ENCODE measurements around the gene ITGAD.

DNA sequence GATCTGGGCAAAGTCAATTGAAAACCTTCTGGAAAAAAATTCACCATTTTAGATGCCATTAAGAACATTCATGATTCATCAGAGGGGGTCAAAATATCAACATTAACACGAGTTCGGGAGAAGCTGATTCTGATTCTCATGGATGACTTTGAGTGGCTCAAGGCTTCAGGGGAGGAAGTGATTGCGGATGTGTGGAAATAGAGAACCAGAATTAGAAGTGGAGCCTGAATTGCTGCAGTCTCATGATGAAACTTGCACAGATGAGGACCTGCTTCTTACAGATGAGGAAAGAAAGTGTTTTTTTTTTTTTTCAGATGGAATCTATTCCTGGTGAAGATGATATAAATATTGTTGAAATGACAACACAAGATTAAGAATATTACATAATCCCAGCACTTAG, 25.3 kb upstream of the ITGAD start:
- TF ChIP-seq, protein P1, sequence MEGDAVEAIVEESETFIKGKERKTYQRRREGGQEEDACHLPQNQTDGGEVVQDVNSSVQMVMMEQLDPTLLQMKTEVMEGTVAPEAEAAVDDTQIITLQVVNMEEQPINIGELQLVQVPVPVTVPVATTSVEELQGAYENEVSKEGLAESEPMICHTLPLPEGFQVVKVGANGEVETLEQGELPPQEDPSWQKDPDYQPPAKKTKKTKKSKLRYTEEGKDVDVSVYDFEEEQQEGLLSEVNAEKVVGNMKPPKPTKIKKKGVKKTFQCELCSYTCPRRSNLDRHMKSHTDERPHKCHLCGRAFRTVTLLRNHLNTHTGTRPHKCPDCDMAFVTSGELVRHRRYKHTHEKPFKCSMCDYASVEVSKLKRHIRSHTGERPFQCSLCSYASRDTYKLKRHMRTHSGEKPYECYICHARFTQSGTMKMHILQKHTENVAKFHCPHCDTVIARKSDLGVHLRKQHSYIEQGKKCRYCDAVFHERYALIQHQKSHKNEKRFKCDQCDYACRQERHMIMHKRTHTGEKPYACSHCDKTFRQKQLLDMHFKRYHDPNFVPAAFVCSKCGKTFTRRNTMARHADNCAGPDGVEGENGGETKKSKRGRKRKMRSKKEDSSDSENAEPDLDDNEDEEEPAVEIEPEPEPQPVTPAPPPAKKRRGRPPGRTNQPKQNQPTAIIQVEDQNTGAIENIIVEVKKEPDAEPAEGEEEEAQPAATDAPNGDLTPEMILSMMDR (IDR thresholded peaks at IDR 0.05), result no peak
- TF ChIP-seq TP53 (CRISPR knock-in tag; IDR thresholded peaks at IDR 0.05), result no peak
- no peak for TF ChIP-seq MAFK (IDR thresholded peaks at IDR 0.05; ENCODE audit: partially characterized antibody)
- no peak for TF ChIP-seq POLR2A (IDR thresholded peaks at IDR 0.05; ENCODE audit: low read length)
- no peak for TF ChIP-seq REST (IDR thresholded peaks at IDR 0.05)
- no peak for TF ChIP-seq JUNB (IDR thresholded peaks at IDR 0.05)
- TF ChIP-seq, protein P2, sequence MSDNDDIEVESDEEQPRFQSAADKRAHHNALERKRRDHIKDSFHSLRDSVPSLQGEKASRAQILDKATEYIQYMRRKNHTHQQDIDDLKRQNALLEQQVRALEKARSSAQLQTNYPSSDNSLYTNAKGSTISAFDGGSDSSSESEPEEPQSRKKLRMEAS (IDR thresholded peaks at IDR 0.05), result no peak
- TF ChIP-seq RAD21 (conservative IDR thresholded peaks at IDR 0.05 in 1 of 2, IDR thresholded peaks at IDR 0.05 in 1 of 2), result no peak
- no peak for TF ChIP-seq HOXB13 (CRISPR knock-in tag; IDR thresholded peaks at IDR 0.05; ENCODE audit: low read depth)
- no peak for TF ChIP-seq KDM1A (IDR thresholded peaks at IDR 0.05; ENCODE audit: low read depth)
- no peak for TF ChIP-seq RCOR1 (IDR thresholded peaks at IDR 0.05; ENCODE audit: low read depth, low read length)
- TF ChIP-seq MYC (IDR thresholded peaks at IDR 0.05; ENCODE audit: borderline replicate concordance, low read length), result no peak
- TF ChIP-seq, protein P3, sequence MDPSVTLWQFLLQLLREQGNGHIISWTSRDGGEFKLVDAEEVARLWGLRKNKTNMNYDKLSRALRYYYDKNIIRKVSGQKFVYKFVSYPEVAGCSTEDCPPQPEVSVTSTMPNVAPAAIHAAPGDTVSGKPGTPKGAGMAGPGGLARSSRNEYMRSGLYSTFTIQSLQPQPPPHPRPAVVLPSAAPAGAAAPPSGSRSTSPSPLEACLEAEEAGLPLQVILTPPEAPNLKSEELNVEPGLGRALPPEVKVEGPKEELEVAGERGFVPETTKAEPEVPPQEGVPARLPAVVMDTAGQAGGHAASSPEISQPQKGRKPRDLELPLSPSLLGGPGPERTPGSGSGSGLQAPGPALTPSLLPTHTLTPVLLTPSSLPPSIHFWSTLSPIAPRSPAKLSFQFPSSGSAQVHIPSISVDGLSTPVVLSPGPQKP (IDR thresholded peaks at IDR 0.05; ENCODE audit: low read depth, low read length), result no peak
- no peak for TF ChIP-seq EHF (CRISPR knock-in tag; IDR thresholded peaks at IDR 0.05)
